Measurements from ENCODE around the gene CD164. TPM values are rescaled to one million over a fixed set of nuclear protein-coding genes. Genes with fewer than 3 reads are reported as not detected.

CD164 gene
- 153 and 190 TPM in 2 replicates for total RNA-seq (2014; rRNA removed; shearing (Covaris generic))

GRCh38 chr6:109381747-109382575 lies at the start of gene CD164:
TSS of gene CD164 (minus strand) at chr6:109382467. CDS start at chr6:109382378, 89 bp downstream.
- in situ Hi-C loops (cut with HindIII; ENCODE audit: low sequenced_read_pairs), result no loop called here
- peak; percentile 94 for DNase-seq (ENCODE audit: low spot score)

- in situ Hi-C loops (cut with HindIII; ENCODE audit: low sequenced_read_pairs), result no loop called here
- DNase-seq (ENCODE audit: low spot score), result peak; percentile 52
These were observed 47.2 kb upstream of the CD164 start for GRCh38 chr6:109429496-109429895.

DNA sequence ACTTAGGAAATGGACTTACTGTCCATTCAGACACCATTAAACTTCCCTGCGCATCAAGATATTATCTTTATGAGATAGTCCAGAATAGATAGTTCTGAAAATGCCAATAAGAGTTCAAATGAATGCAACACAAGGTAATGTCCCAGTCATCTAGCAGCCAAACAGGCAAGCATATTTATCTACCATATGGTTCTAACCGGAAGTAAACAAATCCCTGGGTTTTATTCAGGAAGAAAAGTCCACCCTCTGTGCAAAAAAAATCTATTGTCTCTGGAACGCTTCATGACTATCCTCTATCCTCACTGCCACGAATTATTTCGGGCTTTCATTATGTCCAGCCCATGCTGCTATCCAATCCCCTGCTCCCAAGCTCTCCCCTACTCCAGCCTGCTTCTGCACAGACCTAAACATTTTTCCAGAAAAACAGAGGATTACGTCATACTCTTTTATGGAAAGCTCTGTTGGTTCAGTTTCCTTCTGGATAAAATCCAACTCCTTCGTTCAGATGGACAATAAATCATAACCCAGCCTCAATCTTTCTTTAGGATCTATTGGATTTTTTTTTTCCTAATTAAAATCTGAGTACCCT lies 46.7 kb upstream of the CD164 start:
- in situ Hi-C loops (cut with HindIII; ENCODE audit: low sequenced_read_pairs), result no loop called here
- DNase-seq (ENCODE audit: low spot score), result peak; percentile 89

DNA sequence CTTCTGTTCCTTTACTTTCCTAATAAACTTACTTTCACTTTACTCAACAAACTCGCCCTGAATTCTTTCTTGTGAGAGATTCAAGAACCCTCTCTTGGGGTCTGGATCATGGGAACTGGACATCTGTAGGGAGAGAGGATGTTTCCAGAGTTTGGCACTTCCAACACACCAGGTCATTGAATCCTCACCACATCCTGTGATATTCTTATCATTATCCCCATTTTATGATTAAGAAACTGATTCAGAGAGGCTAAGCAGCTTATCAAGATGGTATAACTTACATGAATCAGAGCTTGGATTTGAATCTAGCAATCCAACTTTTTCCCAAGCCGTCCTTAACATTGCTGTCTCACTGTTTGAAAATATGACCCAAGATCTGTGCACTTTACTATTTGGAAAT lies 42.7 kb upstream of the CD164 start:
- in situ Hi-C loops (cut with HindIII; ENCODE audit: low sequenced_read_pairs), result no loop called here
- DNase-seq (ENCODE audit: low spot score), result no peak

GRCh38 chr6:109421184-109421583 lies 38.9 kb upstream of the CD164 start:
- in situ Hi-C loops (cut with HindIII; ENCODE audit: low sequenced_read_pairs), result no loop called here
- no peak for DNase-seq (ENCODE audit: low spot score)

DNA sequence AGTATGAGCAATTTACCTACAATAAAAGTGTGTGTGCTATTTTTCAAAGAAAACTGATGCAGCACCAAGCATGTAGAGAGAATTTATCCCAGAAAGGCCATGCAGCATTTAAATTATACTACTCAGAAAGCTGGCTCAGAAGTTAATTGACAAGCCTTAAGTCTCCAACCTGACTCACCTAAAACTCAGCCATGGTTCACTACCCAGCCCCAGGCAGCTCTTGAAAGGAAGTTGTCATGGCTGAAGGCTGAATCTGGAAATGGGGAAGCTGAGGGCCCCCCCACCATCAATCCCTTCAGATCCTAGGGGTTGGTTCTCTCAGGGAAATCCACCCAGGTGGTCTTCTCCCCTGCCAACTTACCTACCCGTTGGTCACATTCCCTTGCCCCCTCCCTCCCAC lies 38.5 kb upstream of the CD164 start:
- in situ Hi-C loops (cut with HindIII; ENCODE audit: low sequenced_read_pairs), result no loop called here
- DNase-seq (ENCODE audit: low spot score), result no peak

GRCh38 chr6:109417646-109418045 lies 35.4 kb upstream of the CD164 start:
- DNase-seq (ENCODE audit: low spot score), result no peak
- in situ Hi-C loops (cut with HindIII; ENCODE audit: low sequenced_read_pairs), result no loop called here

DNA sequence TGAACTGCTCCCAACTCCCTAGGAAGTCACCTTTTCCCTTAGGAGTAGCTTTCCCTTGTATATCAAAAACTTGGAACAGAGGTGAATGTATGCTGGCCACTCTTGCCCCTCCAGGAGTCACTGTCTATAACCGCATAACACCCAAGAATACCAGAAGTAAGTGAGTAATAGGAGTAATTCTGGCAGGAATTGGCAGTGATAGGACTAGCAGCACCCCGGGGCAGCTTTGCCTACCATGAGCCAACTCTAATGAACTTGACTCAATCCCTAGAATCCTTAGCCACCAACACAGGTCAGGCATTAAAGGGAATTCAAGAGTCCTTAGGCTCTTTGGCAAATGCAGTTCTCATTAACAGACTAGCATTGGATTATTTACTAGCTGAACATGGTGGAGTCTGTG lies 28.8 kb upstream of the CD164 start:
- in situ Hi-C loops (cut with HindIII; ENCODE audit: low sequenced_read_pairs), result no loop called here
- DNase-seq (ENCODE audit: low spot score), result no peak

GRCh38 chr6:109406196-109406595 lies 23.9 kb upstream of the CD164 start:
- no peak for DNase-seq (ENCODE audit: low spot score)
- in situ Hi-C loops (cut with HindIII; ENCODE audit: low sequenced_read_pairs), result no loop called here

DNA sequence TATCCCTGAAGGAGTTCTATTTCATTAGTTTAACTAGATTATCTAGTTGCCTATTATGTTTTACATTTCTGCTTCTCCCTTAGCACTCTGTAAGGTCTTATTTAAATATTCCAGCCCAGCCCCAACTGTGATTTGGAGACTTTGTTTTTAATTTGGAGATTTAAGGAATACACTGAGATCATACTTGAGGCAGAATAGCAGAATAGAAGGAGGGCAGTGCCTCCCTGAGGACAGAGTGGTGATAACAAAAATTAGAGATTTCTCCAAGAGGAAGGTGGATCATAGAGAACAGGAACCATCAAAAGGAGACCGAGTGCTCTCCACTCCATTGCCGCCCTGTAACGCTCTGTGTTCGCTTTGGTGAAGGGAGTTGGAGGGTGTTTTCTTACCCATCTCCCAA lies 14.8 kb upstream of the CD164 start:
- no peak for DNase-seq (ENCODE audit: low spot score)
- in situ Hi-C loops (cut with HindIII; ENCODE audit: low sequenced_read_pairs), result no loop called here

- no peak for DNase-seq (ENCODE audit: low spot score)
- in situ Hi-C loops (cut with HindIII; ENCODE audit: low sequenced_read_pairs), result no loop called here
These were observed 13.9 kb upstream of the CD164 start for GRCh38 chr6:109396046-109396718.

GRCh38 chr6:109393886-109394281 lies 11.6 kb upstream of the CD164 start:
- in situ Hi-C loops (cut with HindIII; ENCODE audit: low sequenced_read_pairs), result no loop called here

DNA sequence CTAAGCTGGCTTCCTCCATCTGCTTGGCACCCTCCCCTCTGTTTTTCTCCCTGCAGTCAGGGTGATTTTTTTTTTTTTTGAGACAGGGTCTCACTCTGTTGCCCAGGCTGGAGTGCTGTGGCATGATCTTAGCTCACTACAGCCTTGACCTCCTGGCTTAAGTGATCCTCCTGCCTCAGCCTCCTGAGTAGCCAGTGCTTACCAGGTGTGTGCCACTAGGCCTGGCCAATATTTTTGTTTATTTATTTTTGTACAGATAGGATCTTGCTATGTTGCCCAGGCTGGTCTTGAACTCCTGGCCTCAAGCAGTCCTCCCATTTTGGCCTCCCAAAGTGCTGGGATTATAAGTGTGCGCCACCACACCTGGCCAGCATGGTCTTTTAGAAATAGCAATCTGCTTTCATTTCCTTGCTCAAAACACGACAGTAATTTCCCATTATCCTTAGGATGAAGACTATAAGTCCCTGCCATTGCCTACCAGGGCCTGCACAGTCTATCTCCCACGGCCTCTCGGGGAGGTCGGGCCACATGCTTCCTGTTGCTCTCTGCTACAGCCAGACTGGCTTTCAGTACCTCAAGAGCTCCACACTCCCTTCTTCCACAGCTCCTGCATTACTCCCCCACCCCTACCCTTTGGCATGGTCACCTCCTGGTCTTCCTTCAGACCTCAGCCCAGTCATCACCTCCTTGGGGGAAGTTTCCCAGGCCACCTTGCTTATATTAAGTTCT lies 11.1 kb upstream of the CD164 start:
- DNase-seq (ENCODE audit: low spot score), result no peak
- in situ Hi-C loops (cut with HindIII; ENCODE audit: low sequenced_read_pairs), result no loop called here

More at GRCh38 chr6:109393886-109394281, 11.6 kb upstream of the CD164 start:
- no peak for DNase-seq (ENCODE audit: low spot score)

DNA sequence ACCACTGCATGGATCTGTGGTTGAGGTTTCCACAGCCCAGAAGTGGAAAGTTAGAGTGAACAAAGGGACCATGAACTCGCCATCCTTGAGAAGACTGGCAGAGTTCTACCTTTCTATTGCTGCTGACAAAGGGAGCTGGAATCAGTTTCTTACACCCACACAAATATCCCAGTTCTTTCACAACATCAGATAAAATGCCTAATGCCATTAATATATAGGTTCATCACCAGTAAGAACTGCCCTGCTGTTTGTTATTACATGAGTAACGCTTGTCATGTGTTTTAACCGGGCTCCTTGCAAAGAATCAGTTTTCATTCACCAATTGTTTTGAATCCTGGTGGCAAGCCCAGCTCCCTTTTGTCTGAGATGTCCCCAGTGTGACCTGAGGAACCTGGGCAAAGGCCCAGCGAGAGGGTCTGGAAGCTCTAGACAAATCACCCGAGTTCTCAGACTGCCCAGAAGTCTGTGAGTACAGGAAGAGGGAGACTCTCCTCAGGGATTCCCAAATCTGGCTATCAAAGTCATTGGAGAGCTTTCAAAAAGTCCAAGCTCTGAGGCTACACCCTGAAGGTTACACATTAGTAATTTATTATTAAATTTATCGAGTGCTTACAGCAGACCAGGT lies 7.5 kb upstream of the CD164 start:
- in situ Hi-C loops (cut with HindIII; ENCODE audit: low sequenced_read_pairs), result no loop called here
- DNase-seq (ENCODE audit: low spot score), result no peak

DNA sequence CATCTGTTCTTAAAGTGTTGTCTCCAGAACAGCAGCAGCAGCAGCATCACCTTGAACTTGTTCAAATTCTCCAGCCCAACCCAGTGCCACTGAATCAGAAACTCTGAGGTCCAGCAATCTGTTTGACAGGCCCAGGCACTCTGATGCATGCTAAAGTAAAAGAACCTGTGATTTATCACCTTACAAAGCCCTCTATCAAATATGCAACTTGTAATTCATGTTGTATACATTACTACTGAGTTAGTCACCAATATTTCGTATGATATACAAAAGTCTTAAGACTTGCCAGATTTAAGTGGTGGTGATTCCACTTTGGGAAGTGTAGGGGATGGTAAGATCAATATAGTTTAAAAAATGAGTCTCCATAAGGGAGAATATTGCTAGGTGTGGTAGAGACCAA lies 6.0 kb upstream of the CD164 start:
- in situ Hi-C loops (cut with HindIII; ENCODE audit: low sequenced_read_pairs), result no loop called here
- no peak for DNase-seq (ENCODE audit: low spot score)

DNA sequence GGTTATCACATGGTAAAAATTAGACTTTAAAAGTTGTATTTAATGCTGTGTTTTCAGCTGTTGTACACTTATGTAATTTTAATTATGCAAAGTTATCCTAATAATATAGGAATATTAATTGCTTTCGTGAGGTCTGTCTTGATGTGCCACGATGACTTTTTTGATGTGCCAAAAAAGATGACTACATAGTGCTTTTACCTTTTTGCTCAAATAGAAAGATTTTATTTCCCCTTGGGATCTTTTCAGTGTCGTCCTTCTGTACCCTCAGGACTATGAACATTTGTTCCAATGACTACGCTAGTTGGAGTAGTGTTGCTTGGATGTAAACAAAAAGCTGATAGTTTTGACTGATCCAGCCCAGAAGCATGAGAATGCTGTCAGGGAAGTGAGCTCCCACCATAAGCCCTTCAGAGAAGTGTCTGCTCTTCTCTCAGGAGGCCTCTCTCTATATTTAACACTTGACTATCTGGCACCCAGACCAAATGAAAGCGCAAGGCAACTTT lies 1.2 kb upstream of the CD164 start:
- in situ Hi-C loops (cut with HindIII; ENCODE audit: low sequenced_read_pairs), result no loop called here
- DNase-seq (ENCODE audit: low spot score), result no peak

DNA sequence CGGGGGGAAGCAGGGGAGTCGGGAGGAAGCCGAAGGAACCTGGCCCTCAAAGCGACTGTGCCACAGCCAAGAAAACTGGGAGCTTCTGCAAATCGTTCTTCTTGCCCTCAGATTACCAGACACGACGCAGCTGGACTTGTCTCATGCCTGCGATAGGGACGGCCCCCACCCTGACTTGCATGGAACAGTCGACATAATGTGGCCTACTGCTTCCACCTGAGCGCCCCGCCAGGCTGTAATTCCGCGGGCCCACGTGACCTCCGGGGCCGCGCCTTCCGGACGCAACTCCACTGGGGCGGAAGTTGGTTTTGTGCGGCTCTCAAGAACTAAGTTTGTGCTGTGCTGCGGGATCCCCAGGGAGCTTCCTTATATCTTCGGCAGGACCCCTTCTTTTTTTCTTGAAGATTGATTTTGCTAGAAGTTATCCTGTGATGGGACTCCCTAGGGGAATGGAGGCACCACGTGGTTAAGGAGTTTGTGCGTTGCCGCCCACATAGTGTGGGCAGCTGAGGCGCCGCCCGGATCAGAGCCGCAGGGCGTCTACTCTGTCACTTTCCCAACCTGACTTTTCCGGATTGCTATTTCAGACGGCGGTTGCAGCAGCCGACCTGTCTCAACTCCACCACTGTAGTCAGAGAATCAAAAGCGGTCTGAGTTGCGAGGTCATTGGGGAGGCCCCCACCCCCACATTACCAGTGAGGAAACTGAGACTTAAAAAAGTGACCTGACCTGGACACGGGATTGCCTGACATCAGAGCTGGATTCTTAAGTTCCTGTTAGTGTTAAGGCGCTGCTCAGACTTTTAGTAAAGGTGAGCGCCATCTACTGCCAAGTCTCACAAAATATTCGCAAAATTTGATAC lies 540 bp upstream of the CD164 start:
- peak; percentile 90 for DNase-seq (ENCODE audit: low spot score)
- in situ Hi-C loops (cut with HindIII; ENCODE audit: low sequenced_read_pairs), result no loop called here

DNA sequence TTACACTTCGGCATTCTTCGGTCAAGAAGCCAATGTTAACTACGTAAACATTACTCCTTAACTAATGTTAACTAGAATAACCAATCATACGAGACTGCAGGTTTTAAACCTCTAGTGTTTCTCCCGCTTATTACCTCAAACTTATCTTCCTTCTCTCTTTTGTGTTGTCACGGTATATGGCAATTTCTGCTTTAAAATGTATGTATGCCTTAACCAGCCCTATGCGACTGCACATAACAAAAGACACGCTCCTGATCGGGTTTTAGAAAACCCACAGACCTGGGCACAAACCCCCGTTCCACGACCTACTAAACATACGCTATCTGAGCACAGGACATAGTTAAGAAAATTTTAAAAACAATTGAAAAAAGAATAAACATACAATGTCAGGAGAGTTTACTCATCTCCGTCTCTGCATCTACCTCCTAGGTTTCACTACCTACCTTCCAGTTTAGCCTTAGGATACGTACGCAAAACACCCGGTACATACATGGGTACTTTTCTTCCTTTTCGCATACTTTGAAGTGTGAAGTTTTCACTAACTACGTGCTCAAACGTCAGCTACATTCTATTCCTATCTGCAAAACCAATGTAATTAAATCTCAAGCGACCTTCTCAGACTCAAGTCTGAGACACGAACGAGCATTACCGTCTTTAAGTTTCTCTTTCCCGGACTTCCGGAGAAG lies 1.1 kb downstream of the CD164 start:
- DNase-seq (ENCODE audit: low spot score), result peak; percentile 45
- in situ Hi-C loops (cut with HindIII; ENCODE audit: low sequenced_read_pairs), result no loop called here

Data from G401 (cell line).